ENCODE data around the gene DDIT3. TPM values are rescaled to one million over a fixed set of nuclear protein-coding genes. Genes with fewer than 3 reads are reported as not detected.
A peak's percentile ranks its signal among the peaks of the same experiment; 100 is the strongest.

The DDIT3 gene
- total RNA-seq, 1 experiment from 2014 or later, result 14.1 TPM

DNA sequence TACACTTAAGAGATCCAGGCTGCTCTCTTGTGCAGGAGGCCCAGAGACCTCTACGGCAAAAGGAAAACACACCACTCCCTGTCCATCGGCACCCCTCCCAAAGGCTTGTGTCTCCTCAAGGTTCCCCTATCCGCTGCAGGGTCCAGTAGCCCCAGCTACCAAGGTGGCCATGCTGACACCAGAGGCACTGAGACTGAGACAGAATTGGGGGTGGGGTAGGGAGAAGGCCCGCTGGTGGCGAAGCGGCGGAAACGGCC lies 590 bp downstream of the DDIT3 start:
- H3K4me1 ChIP-seq (ENCODE audit: insufficient read depth, low read length), result peaks cover 3% of the 10 kb centered on the region; the same call in 1 of the 2 replicates
- no CpG with 5 or more reads among the region's 8 CpGs for WGBS (ENCODE audit: extremely low coverage, insufficient read length, low lambda C conversion rate)
- H3K4me1 Mint-ChIP-seq, result peaks cover 37 to 45% of the 10 kb centered on the region in 2 experiments
- no peak overlapping the region for H3K4ac ChIP-seq (ENCODE audit: low read depth, low read length)
- no peak overlapping the region for H2AK5ac ChIP-seq (ENCODE audit: insufficient read length, low read length)
- H3K14ac ChIP-seq (ENCODE audit: insufficient read depth, low read length), result peak overlapping the region; percentile 72
- no peaks in the 10 kb centered on the region for H3K9me3 Mint-ChIP-seq
- no peaks in the 10 kb centered on the region for H3K27me3 ChIP-seq (ENCODE audit: insufficient read depth, low read length)
- no peak overlapping the region for H2BK12ac ChIP-seq (ENCODE audit: insufficient read length, low read depth, low read length)
- no peak overlapping the region for H4K91ac ChIP-seq (ENCODE audit: insufficient read length, low read depth, low read length)
- no peak overlapping the region for H2BK120ac ChIP-seq (ENCODE audit: low read depth, low read length, poor library complexity, severe bottlenecking)
- peaks cover 35 to 54% (median 53%) of the 10 kb centered on the region in 3 experiments for H3K36me3 Mint-ChIP-seq (ENCODE audit: insufficient read depth in 1 of 3, low read depth in 3 of 3)
- 0 out of 2 replicates have a peak, but pooled peaks cover 1% of the 10 kb centered on the region for H3K79me2 ChIP-seq (ENCODE audit: insufficient read depth, low read length)
- TF ChIP-seq, protein P1, sequence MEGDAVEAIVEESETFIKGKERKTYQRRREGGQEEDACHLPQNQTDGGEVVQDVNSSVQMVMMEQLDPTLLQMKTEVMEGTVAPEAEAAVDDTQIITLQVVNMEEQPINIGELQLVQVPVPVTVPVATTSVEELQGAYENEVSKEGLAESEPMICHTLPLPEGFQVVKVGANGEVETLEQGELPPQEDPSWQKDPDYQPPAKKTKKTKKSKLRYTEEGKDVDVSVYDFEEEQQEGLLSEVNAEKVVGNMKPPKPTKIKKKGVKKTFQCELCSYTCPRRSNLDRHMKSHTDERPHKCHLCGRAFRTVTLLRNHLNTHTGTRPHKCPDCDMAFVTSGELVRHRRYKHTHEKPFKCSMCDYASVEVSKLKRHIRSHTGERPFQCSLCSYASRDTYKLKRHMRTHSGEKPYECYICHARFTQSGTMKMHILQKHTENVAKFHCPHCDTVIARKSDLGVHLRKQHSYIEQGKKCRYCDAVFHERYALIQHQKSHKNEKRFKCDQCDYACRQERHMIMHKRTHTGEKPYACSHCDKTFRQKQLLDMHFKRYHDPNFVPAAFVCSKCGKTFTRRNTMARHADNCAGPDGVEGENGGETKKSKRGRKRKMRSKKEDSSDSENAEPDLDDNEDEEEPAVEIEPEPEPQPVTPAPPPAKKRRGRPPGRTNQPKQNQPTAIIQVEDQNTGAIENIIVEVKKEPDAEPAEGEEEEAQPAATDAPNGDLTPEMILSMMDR (conservative IDR thresholded peaks at IDR 0.05), result no peak
- no peak overlapping the region for H2BK20ac ChIP-seq (ENCODE audit: low read depth, low read length, poor library complexity, severe bottlenecking)
- peak overlapping the region; percentile 93 to 96 for H3K4me3 Mint-ChIP-seq
- DNase-seq, result peak; percentile 74
- no peak overlapping the region for H3K23ac ChIP-seq (ENCODE audit: insufficient read length, low read depth, low read length)
- peaks cover 22% of the 10 kb centered on the region for H3K23me2 ChIP-seq (ENCODE audit: insufficient read length, low read depth, low read length, poor library complexity, severe bottlenecking)
- H3K27me3 Mint-ChIP-seq (ENCODE audit: low read depth), result no peaks in the 10 kb centered on the region; the same call in 1 of the 2 replicates
- peak overlapping the region; percentile 87 for H3K4me2 ChIP-seq (ENCODE audit: insufficient read depth, insufficient read length, low read length)
- H4K8ac ChIP-seq (replicated peaks; ENCODE audit: insufficient read length, low read depth, low read length), result no peak overlapping the region
- no peak overlapping the region for H4K5ac ChIP-seq (ENCODE audit: insufficient read length, low read depth, low read length)
- H3T11ph ChIP-seq (ENCODE audit: low read length), result no peak overlapping the region
- no peak overlapping the region for H2BK15ac ChIP-seq (ENCODE audit: low read depth, low read length)
- H3K79me1 ChIP-seq (ENCODE audit: insufficient read depth, low read depth, low read length, poor library complexity, severe bottlenecking), result no peaks in the 10 kb centered on the region
- peak overlapping the region; percentile 88 to 99 (median 90) for H3K27ac Mint-ChIP-seq
- H3K27ac ChIP-seq (ENCODE audit: insufficient read length, low read depth, low read length), result peak overlapping the region; percentile 90
- H3K9me3 ChIP-seq (ENCODE audit: control insufficient read depth, low read depth, low read length), result no peaks in the 10 kb centered on the region
- H3K9ac ChIP-seq (ENCODE audit: extremely low read depth, insufficient read length, low read length), result peak overlapping the region; percentile 94
- H4K20me1 ChIP-seq (ENCODE audit: control insufficient read depth, insufficient read depth, insufficient read length), result no peaks in the 10 kb centered on the region
- H3K18ac ChIP-seq (ENCODE audit: insufficient read length, low read depth, low read length), result peak overlapping the region; percentile 88
- no peak overlapping the region for H2AFZ ChIP-seq (ENCODE audit: low read length)
- no peak overlapping the region for H2BK5ac ChIP-seq (ENCODE audit: insufficient read length, low read length)
- H3K56ac ChIP-seq (ENCODE audit: insufficient read length, low read depth, low read length), result peak overlapping the region; percentile 31

All from H9 (cell line).